GM18505 (cell line): ENCODE results near the gene GPR15LG.
"Not testable (repeated sequence)": the region's sequence is repeated elsewhere in the genome, so short reads cannot be mapped to it uniquely, and the experiment has no call there.

ENCODE experiments used
- ATAC-seq: cut with Tn5 transposase; IDR thresholded peaks from one replicate; pipeline ENCODE4 v1.9.1; 2021; ENCODE audit not compliant: unreplicated experiment
- POLR2A ChIP-seq: IDR thresholded peaks from 4 replicates; pipeline ENCODE4 v1.6.1; 2011; ENCODE audit warnings: borderline replicate concordance; ENCODE audit not compliant: insufficient read depth, insufficient read length; ENCODE audit errors: extremely low read depth

GPR15LG gene

GRCh38 chr10:84173501-84173929 is at the start of gene GPR15LG:
Gene GPR15LG, plus strand, starts transcription at chr10:84173801. Its CDS starts 51 bp downstream, at chr10:84173852.
- ATAC-seq = no peak
- no peak for TF ChIP-seq POLR2A

GRCh38 chr10:84125910-84126784 is 47.5 kb upstream of the GPR15LG start:
- ATAC-seq = not testable (repeated sequence)

- no peak for TF ChIP-seq POLR2A
- ATAC-seq = no peak
These were observed 46.8 kb upstream of the GPR15LG start for GRCh38 chr10:84126785-84127167.

- no peak for TF ChIP-seq POLR2A
- ATAC-seq = no peak
These were observed 37.8 kb upstream of the GPR15LG start for GRCh38 chr10:84135836-84136235.

GRCh38 chr10:84137811-84138210 is 35.8 kb upstream of the GPR15LG start:
- no peak for TF ChIP-seq POLR2A
- ATAC-seq = no peak

- TF ChIP-seq POLR2A = no peak
These were observed 35.0 kb upstream of the GPR15LG start for GRCh38 chr10:84138478-84139125.

GRCh38 chr10:84139126-84140035 is 34.2 kb upstream of the GPR15LG start, which contains the start of gene GHITM:
Gene GHITM, plus strand, starts transcription at chr10:84139509. Its CDS starts 1,992 bp downstream, at chr10:84141501.
- peak; percentile 84 for TF ChIP-seq POLR2A
- ATAC-seq = peak; percentile 99

More at GRCh38 chr10:84138478-84139125, 35.0 kb upstream of the GPR15LG start:
- ATAC-seq = no peak

- ATAC-seq = no peak
- TF ChIP-seq POLR2A = no peak
These were observed 33.6 kb upstream of the GPR15LG start for GRCh38 chr10:84140036-84140379.

- no peak for ATAC-seq
- TF ChIP-seq POLR2A = no peak
These were observed 26.3 kb upstream of the GPR15LG start for GRCh38 chr10:84147347-84147746.

GRCh38 chr10:84148006-84148597 is 25.5 kb upstream of the GPR15LG start:
- not testable (repeated sequence) for ATAC-seq

GRCh38 chr10:84149854-84150253 is 23.7 kb upstream of the GPR15LG start:
- no peak for ATAC-seq
- no peak for TF ChIP-seq POLR2A

- TF ChIP-seq POLR2A = no peak
These were observed 20.8 kb upstream of the GPR15LG start for GRCh38 chr10:84152769-84153168.

GRCh38 chr10:84155521-84155920 is 18.1 kb upstream of the GPR15LG start:
- ATAC-seq = no peak
- no peak for TF ChIP-seq POLR2A

More at GRCh38 chr10:84152769-84153168, 20.8 kb upstream of the GPR15LG start:
- no peak for ATAC-seq
